H1 (cell line): ENCODE measurements around the gene ARPIN. TPM values are rescaled to one million over a fixed set of nuclear protein-coding genes. Genes with fewer than 3 reads are reported as not detected.

Experiments used
- CTCF ChIA-PET: fragments of 300-600 bp; sonication (Branson Sonifier 250); formaldehyde crosslinking; loops from one replicate; lab custom pipeline; 2021; ENCODE audit not compliant: partially characterized antibody; lab: Charles Lee
- POLR2A ChIA-PET: fragments of 300-600 bp; sonication (Branson Sonifier 250); formaldehyde crosslinking; loops from one replicate; lab custom pipeline; 2021; ENCODE audit warnings: inconsistent platforms; ENCODE audit not compliant: partially characterized antibody; lab: Charles Lee
- DNase-seq, 2 experiments: peaks; one replicate each; pipeline versions ENCODE4 v3.0.0 to v3.0.0-alpha.2; 2010 to 2022; ENCODE audit warnings: low spot score in 2 of 2, low read depth in 1 of 2, mixed read lengths in 1 of 2
- FAIRE-seq: peaks from 2 replicates; lab custom pipeline; 2011; peaks lifted over from hg19 to GRCh38; lab: Jason Lieb, UNC
- H2AFZ ChIP-seq: 2 replicates; pipeline ENCODE4 v1.8.1; 2012; ENCODE audit warnings: low read length, inconsistent platforms
- H2AK5ac ChIP-seq: 2 replicates; pipeline ENCODE4 v1.6.1; 2013; ENCODE audit warnings: low read depth, low read length
- H2BK120ac ChIP-seq: replicated peaks from 2 replicates; pipeline ENCODE3; 2013; ENCODE audit warnings: low read depth, low read length, inconsistent platforms
- H2BK12ac ChIP-seq: 2 replicates; pipeline ENCODE4 v1.6.1; 2013; ENCODE audit warnings: low read depth, low read length
- H2BK15ac ChIP-seq: 2 replicates; pipeline ENCODE4 v1.6.1; 2013; ENCODE audit warnings: low read length
- H2BK20ac ChIP-seq: 2 replicates; pipeline ENCODE4 v1.6.1; 2013; ENCODE audit warnings: low read length
- H2BK5ac ChIP-seq: 2 replicates; pipeline ENCODE4 v1.6.1; 2013; ENCODE audit warnings: low read depth, low read length
- H3K14ac ChIP-seq: 2 replicates; pipeline ENCODE4 v1.6.1; 2013; ENCODE audit warnings: inconsistent platforms; ENCODE audit not compliant: insufficient read length
- H3K18ac ChIP-seq: 2 replicates; pipeline ENCODE4 v1.6.1; 2013; ENCODE audit warnings: low read length; ENCODE audit errors: extremely low read depth
- H3K23ac ChIP-seq: 2 replicates; pipeline ENCODE4 v1.6.1; 2013; ENCODE audit warnings: inconsistent platforms; ENCODE audit not compliant: insufficient read length
- H3K23me2 ChIP-seq: 2 replicates; pipeline ENCODE4 v1.6.1; 2013; ENCODE audit warnings: low read depth, low read length
- H3K27ac ChIP-seq: 2 replicates; pipeline ENCODE4 v1.6.1; 2011; ENCODE audit warnings: low read depth, low read length, inconsistent platforms
- H3K27me3 ChIP-seq, 4 experiments: replicated peaks in 1 of 4; 1 replicate in 1 of 4; 2 replicates in 3 of 4; pipeline versions ENCODE4 v1.6.1 to v1.8.1; 2011 to 2013; ENCODE audit warnings: low read length in 3 of 4, mild to moderate bottlenecking in 3 of 4, inconsistent platforms in 2 of 4, mixed read lengths in 2 of 4, moderate library complexity in 1 of 4; ENCODE audit not compliant: control insufficient read depth in 3 of 4, insufficient read depth in 3 of 4; ENCODE audit errors: extremely low read depth in 1 of 4
- H3K36me3 ChIP-seq, 4 experiments: 2 replicates each; pipeline versions ENCODE4 v1.6.1 to v1.8.1; 2011 to 2013; ENCODE audit warnings: mild to moderate bottlenecking in 4 of 4, low read length in 3 of 4, moderate library complexity in 2 of 4, control low read depth in 1 of 4, inconsistent platforms in 1 of 4; ENCODE audit not compliant: insufficient read depth in 4 of 4, control insufficient read depth in 2 of 4
- H3K4ac ChIP-seq: replicated peaks from 2 replicates; pipeline ENCODE3; 2013; ENCODE audit warnings: low read length, low read depth, mixed read lengths, inconsistent platforms; ENCODE audit not compliant: insufficient read length
- H3K4me1 ChIP-seq, 4 experiments: replicated peaks in 1 of 4; 1 replicate in 1 of 4; 2 replicates in 3 of 4; pipeline versions ENCODE4 v1.6.1 to v1.8.1; 2011 to 2013; ENCODE audit warnings: low read length in 3 of 4, inconsistent platforms in 2 of 4, mixed read lengths in 1 of 4; ENCODE audit not compliant: insufficient read depth in 4 of 4, control insufficient read depth in 3 of 4
- H3K4me2 ChIP-seq, 2 experiments: 2 replicates each; pipeline versions ENCODE4 v1.6.1 to v1.8.1; 2011 to 2013; ENCODE audit warnings: low read depth in 2 of 2, low read length in 2 of 2, control low read depth in 1 of 2, inconsistent platforms in 1 of 2, mild to moderate bottlenecking in 1 of 2; ENCODE audit not compliant: insufficient read depth in 1 of 2
- H3K4me3 ChIP-seq, 4 experiments: fragments of 200-600, 300-600 bp in 1 of 4; sonication (generic), shearing (Covaris generic), sonication (Bioruptor Twin) in 1 of 4; 2 replicates each; pipeline versions ENCODE4 v1.5.1 to v1.8.1; 2011 to 2016; ENCODE audit warnings: low read length in 4 of 4, low read depth in 3 of 4, control low read depth in 2 of 4, inconsistent platforms in 2 of 4, mild to moderate bottlenecking in 2 of 4, mixed read lengths in 1 of 4, moderate library complexity in 1 of 4; ENCODE audit not compliant: insufficient read depth in 2 of 4; ENCODE audit errors: extremely low read depth in 1 of 4
- H3K56ac ChIP-seq: replicated peaks from 2 replicates; pipeline ENCODE3; 2013; ENCODE audit warnings: low read depth, mild to moderate bottlenecking, mixed read lengths, low read length, inconsistent platforms; ENCODE audit not compliant: insufficient read length
- H3K79me1 ChIP-seq: 2 replicates; pipeline ENCODE4 v1.6.1; 2013; ENCODE audit warnings: low read depth, low read length, control low read depth
- H3K79me2 ChIP-seq, 2 experiments: 2 replicates each; pipeline versions ENCODE4 v1.6.1 to v1.8.1; 2012 to 2013; ENCODE audit warnings: low read length in 2 of 2, mild to moderate bottlenecking in 2 of 2, inconsistent platforms in 1 of 2; ENCODE audit not compliant: insufficient read depth in 2 of 2, control insufficient read depth in 1 of 2
- H3K9ac ChIP-seq, 4 experiments: replicated peaks in 1 of 4; 1 replicate in 1 of 4; 2 replicates in 3 of 4; pipeline versions ENCODE4 v1.6.1 to v1.8.1; 2011 to 2013; ENCODE audit warnings: low read depth in 3 of 4, low read length in 3 of 4, control low read depth in 2 of 4, mild to moderate bottlenecking in 2 of 4, moderate library complexity in 2 of 4, inconsistent platforms in 1 of 4; ENCODE audit errors: extremely low read depth in 1 of 4
- H3K9me3 ChIP-seq, 2 experiments: 2 replicates each; pipeline versions ENCODE4 v1.6.1 to v1.8.1; 2012 to 2013; ENCODE audit warnings: mild to moderate bottlenecking in 2 of 2, moderate library complexity in 2 of 2, control low read depth in 1 of 2, inconsistent platforms in 1 of 2, low read depth in 1 of 2, low read length in 1 of 2, mixed read lengths in 1 of 2; ENCODE audit not compliant: insufficient read depth in 2 of 2
- H4K20me1 ChIP-seq, 2 experiments: replicated peaks in 1 of 2; 2 replicates each; pipeline versions ENCODE3 to v1.8.1; 2011 to 2013; ENCODE audit warnings: inconsistent platforms in 2 of 2, low read length in 2 of 2, mild to moderate bottlenecking in 1 of 2; ENCODE audit not compliant: insufficient read depth in 2 of 2, control insufficient read depth in 1 of 2
- H4K5ac ChIP-seq: 2 replicates; pipeline ENCODE4 v1.6.1; 2013; ENCODE audit warnings: low read length, low read depth, mixed read lengths, inconsistent platforms; ENCODE audit not compliant: insufficient read length
- H4K8ac ChIP-seq: 2 replicates; pipeline ENCODE4 v1.8.0; 2013; ENCODE audit warnings: mild to moderate bottlenecking, moderate library complexity, low read length, inconsistent platforms; ENCODE audit not compliant: insufficient read depth; ENCODE audit errors: extremely low read depth
- H4K91ac ChIP-seq: replicated peaks from 2 replicates; pipeline ENCODE3; 2013; ENCODE audit warnings: low read length, mixed read lengths, inconsistent platforms; ENCODE audit not compliant: insufficient read length
- ASH2L ChIP-seq: fragments of 200-600, 300-600 bp; sonication (generic); IDR thresholded peaks from one replicate; pipeline ENCODE4 v1.7.1; 2017; ENCODE audit warnings: low read length
- CBX5 ChIP-seq: fragments of 300-800, 300-1000 bp; sonication (generic); IDR thresholded peaks from 2 replicates; pipeline ENCODE4 v1.7.1; 2016; ENCODE audit warnings: antibody characterized with exemption, low read length, low read depth
- CREB1 ChIP-seq: IDR thresholded peaks from 2 replicates; pipeline ENCODE4 v1.6.1; 2012; ENCODE audit warnings: inconsistent platforms
- FOSL1 ChIP-seq: IDR thresholded peaks from 2 replicates; pipeline ENCODE4 v1.6.1; 2011; ENCODE audit warnings: mild to moderate bottlenecking, low read depth, low read length, moderate library complexity; ENCODE audit not compliant: insufficient read depth
- RXRA ChIP-seq: IDR thresholded peaks from 2 replicates; pipeline ENCODE4 v1.6.1; 2011; ENCODE audit warnings: low read depth, mild to moderate bottlenecking, low read length, moderate library complexity; ENCODE audit not compliant: insufficient read depth
- SP1 ChIP-seq: IDR thresholded peaks from 2 replicates; pipeline ENCODE4 v1.6.1; 2011; ENCODE audit warnings: low read depth, low read length
- WGBS, 2 experiments: shearing (Covaris generic) in 1 of 2; methylation state at CpG; one replicate each; pipeline versions ENCODE4 v1.1.6 to v1.1.7; 2013 to 2015; ENCODE audit warnings: low lambda C conversion rate in 2 of 2, mixed read lengths in 2 of 2, inconsistent platforms in 1 of 2, low coverage in 1 of 2, missing lambda C conversion rate in 1 of 2; ENCODE audit not compliant: insufficient replicate concordance in 2 of 2, insufficient coverage in 1 of 2, insufficient read length in 1 of 2; ENCODE audit errors: extremely low coverage in 1 of 2, missing lambda C conversion rate in 1 of 2; 5-methylcytosine and 5-hydroxymethylcytosine counted together
- polyA plus RNA-seq, 7 experiments: library from polyadenylated mRNA; depleted of rRNA in 3 of 7; stranded (reverse) in 5 of 7; unstranded in 2 of 7; fragments of >200 nt in 5 of 7; fragments of 200-250 nt in 2 of 7; gene quantifications; 1 replicate in 5 of 7; 2 replicates in 1 of 7; 4 replicates in 1 of 7; pipeline versions ENCODE4 v1.2.1 to v1.2.3, GENCODE V29; 2011 to 2013; ENCODE audit warnings: missing spikeins in 2 of 7, mixed read lengths in 2 of 7
- total RNA-seq: library from RNA; stranded (reverse); fragmentation: NEBNext Ultra II Directional; extraction: Animal tissue kit (Norgen Biotek cat#: 25700); gene quantifications from 2 replicates; pipeline ENCODE4 v1.2.1, GENCODE V29; 2021

Gene ARPIN
- total and polyA plus RNA-seq, 2 of the 8 experiments (the other 6 are each of a cell fraction or from before 2014, with no cell fraction given) = 3.1 to 3.9 TPM

- Histone ChIP-seq H2BK120ac (no peak overlapping the region), H2AFZ (no peak overlapping the region), H3K27ac (no peak overlapping the region), H3K79me2 (no peaks in the 10 kb centered on the region), H3K4me3 (no peak overlapping the region), H3K14ac (no peak overlapping the region), H3K9me3 (no peaks in the 10 kb centered on the region), H3K27me3 (no peaks in the 10 kb centered on the region), H3K23ac (no peak overlapping the region), H4K91ac (no peak overlapping the region), H3K23me2 (no peaks in the 10 kb centered on the region), H3K56ac (no peak overlapping the region), H3K9ac (no peak overlapping the region), H2BK15ac (no peak overlapping the region), H3K4ac (no peak overlapping the region), H3K4me2 (no peak overlapping the region), H4K20me1 (peaks cover 0 to 1% of the 10 kb centered on the region in 2 experiments), H3K79me1 (no peaks in the 10 kb centered on the region), H2AK5ac (no peak overlapping the region), H4K5ac (no peak overlapping the region), H2BK20ac (no peak overlapping the region), H2BK5ac (no peak overlapping the region; the same call in 1 of the 2 replicates), H3K18ac (no peak overlapping the region), H4K8ac (no peak overlapping the region), H3K4me1 (no peaks in the 10 kb centered on the region), H3K36me3 (peaks cover 2 to 5% (median 3%) of the 10 kb centered on the region in 4 experiments; a peak in 4 of 8 replicates), H2BK12ac (no peak overlapping the region)
- WGBS, 2 experiments = 80% methylated on average over 3 of the region's 3 CpGs; no CpG with 5 or more reads in 1 of the 2 experiments
- FAIRE-seq = no peak
- ChIA-PET CTCF (interaction anchor here (0.8 to 1.7 kb wide), 4 partner anchors 27 to 77 kb away, joined by 3 to 4 read pairs (median 3); no protein-coding TSS in a partner anchor), POLR2A (no interaction called here)
- no peak for DNase-seq
- TF ChIP-seq CREB1 = no peak
- no peak for TF ChIP-seq SP1
- no peak for TF ChIP-seq FOSL1
- no peak for TF ChIP-seq ASH2L
- TF ChIP-seq CBX5 = no peak
- no peak for TF ChIP-seq RXRA
Observed at GRCh38 chr15:89852342-89852995, 60.3 kb downstream of the ARPIN start.
